ENCODE data around the gene STRBP.
"Not testable (repeated sequence)": the region's sequence is repeated elsewhere in the genome, so short reads cannot be mapped to it uniquely, and the experiment has no call there.

STRBP gene

GRCh38 chr9:123283455-123283854 lies 15.1 kb upstream of the STRBP start:
- no peak for TF ChIP-seq CTCF (IDR thresholded peaks at IDR 0.05)
- no peak overlapping the region for H3K27ac ChIP-seq
- H3K4me3 ChIP-seq: no peak overlapping the region
- no peak for DNase-seq (ENCODE audit: low spot score)

DNA sequence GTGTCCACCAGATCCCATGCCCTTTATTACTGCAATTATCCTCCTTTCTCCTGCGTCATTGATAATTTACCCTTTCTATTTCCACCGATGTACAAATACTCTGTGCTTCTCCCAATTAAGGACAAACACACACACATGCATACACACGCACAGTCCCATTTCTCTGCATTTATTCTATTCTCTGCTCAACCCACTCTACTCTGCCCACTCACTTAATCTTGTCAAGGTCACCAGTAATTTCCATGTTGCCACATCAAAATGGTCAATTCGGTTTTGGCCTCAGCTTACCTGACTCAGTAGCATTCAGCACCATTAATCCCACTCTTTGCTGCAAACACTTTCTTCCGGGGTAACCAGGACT lies 14.6 kb upstream of the STRBP start:
- no peak for TF ChIP-seq CTCF (IDR thresholded peaks at IDR 0.05)
- DNase-seq (ENCODE audit: low spot score): no peak
- Histone ChIP-seq H3K27ac (no peak overlapping the region), H3K4me3 (no peak overlapping the region)

DNA sequence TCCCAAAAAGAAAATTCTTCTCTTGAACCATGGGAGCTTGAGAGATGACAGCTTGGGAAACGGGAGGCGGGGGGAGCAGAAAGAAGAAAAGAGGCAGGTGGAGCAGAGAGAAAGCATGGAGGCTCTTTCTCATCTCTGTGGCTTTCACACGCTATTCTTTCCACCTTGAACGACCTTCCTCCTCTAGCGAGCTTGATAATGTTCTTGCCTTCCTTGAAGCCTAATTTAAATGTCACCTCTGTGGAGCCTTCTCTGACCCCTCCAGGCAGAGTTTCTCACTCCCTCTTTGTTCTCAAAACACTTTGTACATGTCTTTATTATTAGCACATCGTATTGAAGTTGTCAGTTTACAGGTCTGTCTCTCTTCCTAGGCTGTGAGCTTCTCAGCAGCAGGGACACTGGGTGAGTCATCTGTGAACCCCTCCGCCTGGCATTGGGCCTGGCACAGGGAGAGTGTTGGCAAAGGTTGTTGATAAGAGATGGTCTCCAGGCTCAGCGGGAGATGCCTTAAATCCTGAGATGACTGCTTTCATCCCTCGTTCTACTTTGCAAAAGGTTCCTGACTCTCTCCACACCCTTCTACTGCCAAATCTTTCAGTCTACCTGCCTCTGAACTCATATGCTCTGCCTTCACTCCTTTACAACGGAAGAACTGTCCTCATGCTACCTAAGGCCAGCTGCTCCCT lies 14.1 kb upstream of the STRBP start:
- no peak overlapping the region for H3K27ac ChIP-seq
- no peak overlapping the region for H3K4me3 ChIP-seq
- no peak for TF ChIP-seq CTCF (IDR thresholded peaks at IDR 0.05)
- DNase-seq (ENCODE audit: low spot score): no peak

DNA sequence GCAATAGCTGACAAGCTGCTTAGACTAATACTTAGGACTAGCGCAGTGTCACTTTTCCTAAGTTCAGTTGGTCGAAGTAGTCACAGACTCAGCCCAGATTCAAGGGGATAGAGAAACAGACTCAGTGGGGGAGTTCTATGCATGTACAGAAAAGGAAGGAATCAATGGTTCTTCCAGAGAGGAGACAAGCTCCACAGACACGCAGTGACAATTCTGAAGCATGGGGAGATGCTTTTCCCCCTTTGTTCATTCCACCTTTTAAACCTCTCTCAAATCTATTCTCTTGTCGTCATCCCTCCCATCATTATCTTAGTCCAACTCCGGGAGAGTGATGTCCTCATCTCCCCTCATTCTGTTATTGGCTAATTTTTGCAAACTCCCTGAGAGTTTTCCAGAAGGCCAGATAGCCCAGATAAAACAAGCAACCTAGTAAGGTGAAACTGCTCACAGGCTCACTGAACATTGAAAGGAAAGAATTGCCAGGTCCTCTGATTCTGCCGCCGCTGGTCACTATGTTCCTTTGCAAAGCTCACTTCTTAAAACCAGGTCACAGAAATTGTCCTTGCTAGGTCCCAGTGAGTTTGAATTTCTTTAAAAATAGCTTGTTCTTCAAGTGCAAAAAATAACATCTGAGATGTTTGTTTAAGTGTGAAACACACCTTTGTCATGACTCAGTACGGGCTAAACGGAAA lies 13.4 kb upstream of the STRBP start:
- Histone ChIP-seq H3K27ac (no peak overlapping the region), H3K4me3 (no peak overlapping the region)
- TF ChIP-seq CTCF (IDR thresholded peaks at IDR 0.05): no peak
- DNase-seq (ENCODE audit: low spot score): no peak

GRCh38 chr9:123278879-123279493 lies 10.6 kb upstream of the STRBP start:
- H3K4me3 ChIP-seq; DNase-seq (ENCODE audit: low spot score); H3K27ac ChIP-seq: not testable (repeated sequence)

GRCh38 chr9:123278361-123278760 lies 10.0 kb upstream of the STRBP start:
- no peak overlapping the region for H3K27ac ChIP-seq
- no peak overlapping the region for H3K4me3 ChIP-seq
- DNase-seq (ENCODE audit: low spot score): no peak
- no peak for TF ChIP-seq CTCF (IDR thresholded peaks at IDR 0.05)

DNA sequence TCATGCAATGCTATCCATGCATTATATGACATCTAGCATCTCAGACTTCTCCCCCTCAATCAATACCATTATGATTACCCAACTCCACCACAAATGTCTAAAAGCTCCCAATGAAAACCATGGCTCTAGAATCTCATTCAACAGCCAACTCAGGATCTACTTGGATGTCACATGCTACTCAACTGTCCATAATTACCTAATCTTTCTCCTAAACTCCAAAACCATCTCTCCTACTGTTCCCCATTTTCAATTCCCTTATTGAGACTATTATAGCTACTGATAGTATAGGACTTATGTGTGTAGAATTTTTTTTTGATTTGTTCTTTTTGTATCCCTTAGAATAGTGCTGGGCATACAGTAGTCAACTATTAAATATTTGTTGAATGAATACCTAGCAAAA lies 8.2 kb upstream of the STRBP start:
- DNase-seq (ENCODE audit: low spot score): no peak
- Histone ChIP-seq H3K27ac (no peak overlapping the region), H3K4me3 (no peak overlapping the region)
- TF ChIP-seq CTCF (IDR thresholded peaks at IDR 0.05): no peak

DNA sequence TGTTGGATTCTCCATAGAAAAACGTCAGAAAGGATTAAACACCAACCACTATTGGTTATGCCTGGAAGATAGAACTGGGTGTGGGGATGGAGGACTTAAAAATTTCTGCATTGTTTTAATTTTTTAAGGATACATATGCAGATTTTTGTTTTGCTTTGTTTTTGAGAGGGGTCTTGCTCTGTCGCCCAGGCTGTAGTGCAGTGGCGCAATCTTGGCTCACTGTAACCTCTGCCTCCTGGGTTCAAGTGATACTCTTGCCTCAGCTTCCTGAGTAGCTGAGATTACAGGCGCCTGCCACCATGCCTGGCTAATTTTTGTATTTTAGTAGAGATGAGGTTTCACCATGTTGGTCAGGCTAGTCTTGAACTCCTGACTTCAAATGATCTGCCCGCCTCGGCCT lies 2.7 kb upstream of the STRBP start:
- H3K4me3 ChIP-seq; H3K27ac ChIP-seq; DNase-seq (ENCODE audit: low spot score): not testable (repeated sequence)
